HG03558 (cell line): ENCODE measurements around the gene GSTCD.

ENCODE experiments used
- ATAC-seq: cut with Tn5 transposase; IDR thresholded peaks from one replicate; pipeline ENCODE4 v1.9.1; 2021; ENCODE audit warnings: moderate number of reproducible peaks; ENCODE audit not compliant: unreplicated experiment; ENCODE audit errors: extremely low read depth

GSTCD gene

DNA sequence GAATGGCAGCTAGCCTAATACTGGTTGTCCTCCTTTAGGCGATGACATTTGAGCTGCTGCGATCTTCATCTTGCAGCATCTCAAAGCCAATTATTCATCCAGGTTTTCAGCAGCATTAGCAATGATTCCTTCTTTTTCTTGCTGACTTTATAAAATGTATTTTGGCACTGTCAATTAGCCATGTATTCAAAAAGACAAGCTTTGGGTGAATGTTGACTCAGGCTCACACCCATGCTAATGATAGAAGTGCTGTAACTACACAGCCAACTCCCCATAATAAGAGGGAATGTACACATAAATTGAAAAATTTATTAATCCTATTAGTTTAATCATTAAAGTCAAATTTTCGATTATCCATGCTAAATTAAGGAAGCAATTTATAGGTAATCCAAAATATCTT, 162.4 kb downstream of the GSTCD start:
- no peak for ATAC-seq

DNA sequence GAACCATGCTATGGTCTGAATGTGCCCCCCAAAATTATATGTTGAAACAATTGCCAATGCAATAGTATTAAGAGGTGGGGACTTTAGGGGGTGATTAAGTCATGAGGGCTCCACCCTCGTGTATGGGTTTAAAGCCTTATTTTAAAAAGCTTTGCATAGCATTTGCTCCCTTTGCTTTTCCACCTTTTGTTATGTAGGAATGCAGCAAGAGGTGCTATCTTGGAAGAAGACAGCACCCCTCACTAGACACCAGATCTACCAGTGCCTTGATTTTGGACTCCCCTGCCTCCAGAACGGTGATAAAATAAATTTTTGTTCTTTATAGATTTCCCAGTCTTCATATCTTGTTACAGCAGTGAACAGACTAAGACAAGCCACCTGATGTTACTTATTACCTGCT, 163.4 kb downstream of the GSTCD start:
- ATAC-seq, result no peak

DNA sequence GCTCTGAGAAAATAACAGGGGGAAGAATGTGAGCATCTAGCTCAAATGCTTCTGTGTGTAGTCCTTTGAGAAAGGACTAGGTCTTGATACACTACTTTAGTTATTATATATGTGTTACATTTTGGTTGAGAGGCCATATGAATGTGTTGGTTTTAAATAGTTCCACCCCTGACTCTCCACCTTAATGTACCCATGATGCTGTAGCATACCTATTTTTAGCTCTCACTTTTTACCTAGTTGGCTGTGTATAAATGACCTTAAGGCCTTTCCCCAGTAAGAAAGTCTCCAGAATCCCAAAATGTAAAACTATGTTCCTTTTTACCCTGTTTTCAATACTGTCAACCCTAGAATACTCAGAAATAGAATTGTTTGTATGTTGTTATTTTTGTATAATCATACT, 166.6 kb downstream of the GSTCD start:
- ATAC-seq, result no peak

DNA sequence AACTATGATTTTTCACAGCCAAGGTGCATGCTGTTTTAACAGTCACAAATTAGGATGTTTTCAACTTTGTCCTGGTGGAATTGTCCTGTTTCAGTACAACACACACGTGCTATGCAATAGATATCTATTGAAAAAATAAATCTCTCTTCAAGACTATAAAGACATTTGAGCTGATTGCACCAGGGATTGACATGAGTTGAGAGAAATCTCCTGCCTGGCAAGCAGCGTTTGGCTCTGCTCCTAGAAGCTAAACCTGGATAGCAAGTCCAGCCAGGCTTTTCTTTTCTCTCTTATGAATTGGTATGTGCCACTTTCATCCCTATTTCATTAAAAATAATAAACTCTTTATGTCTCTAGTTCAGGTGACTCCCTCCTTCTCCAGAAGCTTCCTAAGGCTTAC, 170.1 kb downstream of the GSTCD start:
- ATAC-seq, result no peak

DNA sequence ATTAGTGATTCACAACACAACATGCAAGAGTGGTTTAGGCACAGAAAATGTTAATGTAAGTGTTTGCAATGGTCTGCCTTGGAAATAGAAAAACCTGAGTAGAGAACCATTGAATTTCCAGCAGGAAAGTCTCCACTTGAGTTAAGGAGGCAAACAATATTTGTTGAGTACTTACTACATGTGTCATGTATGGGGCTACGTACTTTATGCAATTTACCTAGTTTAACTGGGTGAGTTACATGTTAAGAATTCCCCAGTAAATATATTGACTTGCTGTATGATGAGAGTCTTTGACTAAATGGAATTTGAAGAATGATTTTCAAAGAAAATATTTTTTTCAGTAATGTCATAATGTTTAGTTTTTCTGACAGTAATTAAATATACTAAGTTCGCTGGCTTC, 178.9 kb downstream of the GSTCD start:
- no peak for ATAC-seq

DNA sequence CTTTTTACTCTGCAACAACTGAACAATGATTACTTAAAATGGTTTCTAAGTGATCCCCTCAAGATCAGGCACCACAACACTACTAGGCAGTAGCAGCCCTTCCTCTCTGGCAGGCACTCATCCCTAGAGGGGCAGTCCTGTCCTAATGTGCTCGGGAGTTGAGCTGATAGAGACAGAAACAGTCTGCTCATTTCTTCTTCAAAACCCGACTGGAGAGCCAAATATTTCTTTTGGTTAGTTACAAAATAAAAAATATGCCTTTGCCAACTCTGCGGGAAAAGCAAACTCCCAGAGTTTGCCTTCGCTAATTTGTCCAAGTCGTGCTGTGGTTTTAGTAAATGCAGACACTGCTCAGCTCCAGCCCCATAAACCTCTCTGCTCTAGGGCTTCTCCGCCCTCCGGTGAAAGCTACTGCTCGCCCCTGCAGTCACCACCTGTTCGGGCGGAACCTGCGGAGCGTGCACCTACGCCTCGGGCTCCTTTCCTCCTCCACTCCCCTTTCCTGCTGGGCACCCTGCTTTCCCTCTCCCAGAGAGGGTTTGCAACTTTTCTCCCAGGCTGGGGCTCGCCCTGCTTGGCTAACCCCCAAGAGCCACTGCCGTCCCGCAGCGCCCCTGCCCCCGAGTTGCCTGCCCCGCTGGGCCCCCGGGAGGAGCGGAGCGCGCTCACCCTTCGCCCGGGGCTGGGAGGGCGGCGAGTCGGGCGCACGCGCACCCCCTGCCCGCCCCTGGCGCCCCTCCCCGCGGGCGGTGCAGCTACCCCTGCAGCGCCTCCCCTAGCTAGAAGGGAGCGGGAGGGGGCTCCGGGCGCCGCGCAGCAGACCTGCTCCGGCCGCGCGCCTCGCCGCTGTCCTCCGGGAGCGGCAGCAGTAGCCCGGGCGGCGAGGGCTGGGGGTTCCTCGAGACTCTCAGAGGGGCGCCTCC, 186.3 kb downstream of the GSTCD start, which contains the start of gene NPNT:
TSS of gene NPNT (plus strand) at position 812 of the 923 bp plus-strand sequence. CDS start 182 bp downstream, outside the sequence.
- no peak for ATAC-seq

DNA sequence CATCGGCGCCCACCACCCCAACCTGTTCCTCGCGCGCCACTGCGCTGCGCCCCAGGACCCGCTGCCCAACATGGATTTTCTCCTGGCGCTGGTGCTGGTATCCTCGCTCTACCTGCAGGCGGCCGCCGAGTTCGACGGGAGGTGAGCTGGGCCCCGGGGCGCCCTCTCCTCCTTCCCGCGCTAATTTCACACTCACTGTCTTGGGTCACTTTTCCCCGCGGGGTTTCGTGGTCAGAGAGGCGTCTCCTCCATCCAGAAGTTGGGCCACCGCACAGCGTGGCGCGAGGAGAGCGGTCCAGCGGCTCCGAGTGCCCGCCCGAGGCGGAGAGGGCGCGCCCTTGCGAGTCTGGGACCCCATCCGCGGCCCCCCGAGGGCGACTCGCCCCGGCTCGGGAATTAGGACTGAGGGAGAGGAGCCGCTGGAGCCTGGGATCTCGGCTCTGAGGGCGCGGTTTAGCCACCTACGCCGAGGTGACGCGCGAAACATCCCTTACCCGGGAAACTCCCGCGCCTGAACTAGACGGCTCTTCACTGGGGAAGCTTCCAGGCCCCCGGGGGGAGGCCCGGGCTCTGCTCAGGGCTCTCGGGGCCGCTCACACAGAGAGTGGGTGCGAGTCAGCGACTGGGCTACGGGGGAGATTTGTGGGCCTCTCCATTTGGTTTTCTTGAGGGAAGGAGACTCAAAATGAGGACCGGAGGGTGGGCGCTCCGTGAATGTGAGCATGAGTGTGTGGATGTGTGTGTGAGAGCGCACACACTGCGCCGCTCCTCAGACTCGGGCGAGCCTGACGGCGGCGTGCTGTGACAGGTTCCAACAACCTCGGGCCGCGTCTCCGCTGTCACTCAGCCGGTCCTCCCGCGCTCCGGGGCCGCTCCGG, 187.2 kb downstream of the GSTCD start:
- no peak for ATAC-seq

DNA sequence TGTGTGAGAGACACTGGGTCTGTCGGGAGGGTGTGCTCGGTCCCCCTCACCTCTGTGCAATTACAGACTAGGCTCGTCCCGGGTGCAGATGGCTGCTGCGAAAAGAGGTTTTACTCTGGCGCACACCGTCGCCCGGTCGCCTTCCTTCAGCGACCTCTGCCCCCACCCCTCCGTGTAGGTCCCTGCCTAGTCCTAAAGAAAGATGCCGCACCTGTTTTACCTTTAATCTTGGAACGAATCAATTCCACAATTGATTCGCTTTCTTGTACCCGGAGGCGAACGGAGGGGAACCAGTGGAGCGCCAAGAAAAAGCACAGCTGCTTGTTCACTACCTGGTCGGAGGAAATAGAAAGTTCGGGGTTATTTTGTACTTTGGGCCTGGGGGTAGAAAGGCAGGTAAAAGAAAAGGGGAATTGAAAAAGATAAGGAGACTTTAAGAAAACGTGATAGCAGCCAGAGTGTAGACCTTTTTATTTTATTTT, 187.9 kb downstream of the GSTCD start:
- no peak for ATAC-seq
